Measurements from ENCODE around the gene CABCOCO1.

CABCOCO1 gene

GRCh38 chr10:61640856-61641255, 21.9 kb upstream of the CABCOCO1 start:
- TF ChIP-seq SIN3A (IDR thresholded peaks at IDR 0.05; ENCODE audit: borderline replicate concordance, insufficient read depth, low read length) (no peak), TAF1 (IDR thresholded peaks at IDR 0.05; ENCODE audit: borderline replicate concordance, insufficient read depth, low read length) (no peak), FOXP2 (optimal IDR thresholded peaks at IDR 0.05; ENCODE audit: borderline replicate concordance, extremely low read depth, extremely low read length, insufficient read depth) (no peak), POLR2AphosphoS5 (IDR thresholded peaks at IDR 0.05; ENCODE audit: low read depth, low read length) (no peak)
- TF ChIP-seq, protein P1, sequence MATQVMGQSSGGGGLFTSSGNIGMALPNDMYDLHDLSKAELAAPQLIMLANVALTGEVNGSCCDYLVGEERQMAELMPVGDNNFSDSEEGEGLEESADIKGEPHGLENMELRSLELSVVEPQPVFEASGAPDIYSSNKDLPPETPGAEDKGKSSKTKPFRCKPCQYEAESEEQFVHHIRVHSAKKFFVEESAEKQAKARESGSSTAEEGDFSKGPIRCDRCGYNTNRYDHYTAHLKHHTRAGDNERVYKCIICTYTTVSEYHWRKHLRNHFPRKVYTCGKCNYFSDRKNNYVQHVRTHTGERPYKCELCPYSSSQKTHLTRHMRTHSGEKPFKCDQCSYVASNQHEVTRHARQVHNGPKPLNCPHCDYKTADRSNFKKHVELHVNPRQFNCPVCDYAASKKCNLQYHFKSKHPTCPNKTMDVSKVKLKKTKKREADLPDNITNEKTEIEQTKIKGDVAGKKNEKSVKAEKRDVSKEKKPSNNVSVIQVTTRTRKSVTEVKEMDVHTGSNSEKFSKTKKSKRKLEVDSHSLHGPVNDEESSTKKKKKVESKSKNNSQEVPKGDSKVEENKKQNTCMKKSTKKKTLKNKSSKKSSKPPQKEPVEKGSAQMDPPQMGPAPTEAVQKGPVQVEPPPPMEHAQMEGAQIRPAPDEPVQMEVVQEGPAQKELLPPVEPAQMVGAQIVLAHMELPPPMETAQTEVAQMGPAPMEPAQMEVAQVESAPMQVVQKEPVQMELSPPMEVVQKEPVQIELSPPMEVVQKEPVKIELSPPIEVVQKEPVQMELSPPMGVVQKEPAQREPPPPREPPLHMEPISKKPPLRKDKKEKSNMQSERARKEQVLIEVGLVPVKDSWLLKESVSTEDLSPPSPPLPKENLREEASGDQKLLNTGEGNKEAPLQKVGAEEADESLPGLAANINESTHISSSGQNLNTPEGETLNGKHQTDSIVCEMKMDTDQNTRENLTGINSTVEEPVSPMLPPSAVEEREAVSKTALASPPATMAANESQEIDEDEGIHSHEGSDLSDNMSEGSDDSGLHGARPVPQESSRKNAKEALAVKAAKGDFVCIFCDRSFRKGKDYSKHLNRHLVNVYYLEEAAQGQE (IDR thresholded peaks at IDR 0.05; ENCODE audit: insufficient read depth in 1 of 2, low read depth in 2 of 2, low read length in 2 of 2): no peak

DNA sequence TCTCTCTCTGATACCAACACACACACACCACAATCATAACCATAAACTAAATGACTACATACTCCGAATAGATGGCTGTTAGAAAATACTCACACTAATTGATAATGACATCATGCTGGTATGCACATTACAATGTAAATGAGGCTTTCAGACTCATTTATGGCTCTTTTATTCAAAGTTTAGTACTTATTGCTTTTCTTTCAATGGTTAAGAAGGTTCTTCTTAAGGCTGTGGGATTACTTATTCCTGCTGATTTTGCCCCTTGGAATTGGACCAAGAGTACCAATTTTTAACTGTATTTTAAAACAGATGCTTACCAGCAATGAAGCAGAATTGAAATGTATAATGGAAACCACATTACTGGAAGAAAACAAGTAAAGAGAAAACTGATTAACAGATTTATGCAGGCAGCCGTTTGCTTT, 20.6 kb upstream of the CABCOCO1 start:
- no peak for TF ChIP-seq POLR2AphosphoS5 (IDR thresholded peaks at IDR 0.05; ENCODE audit: low read depth, low read length)
- TF ChIP-seq, protein P1 (IDR thresholded peaks at IDR 0.05; ENCODE audit: insufficient read depth in 1 of 2, low read depth in 2 of 2, low read length in 2 of 2): no peak
- TF ChIP-seq TAF1 (IDR thresholded peaks at IDR 0.05; ENCODE audit: borderline replicate concordance, insufficient read depth, low read length): no peak
- TF ChIP-seq FOXP2 (optimal IDR thresholded peaks at IDR 0.05; ENCODE audit: borderline replicate concordance, extremely low read depth, extremely low read length, insufficient read depth): no peak
- TF ChIP-seq SIN3A (IDR thresholded peaks at IDR 0.05; ENCODE audit: borderline replicate concordance, insufficient read depth, low read length): no peak

DNA sequence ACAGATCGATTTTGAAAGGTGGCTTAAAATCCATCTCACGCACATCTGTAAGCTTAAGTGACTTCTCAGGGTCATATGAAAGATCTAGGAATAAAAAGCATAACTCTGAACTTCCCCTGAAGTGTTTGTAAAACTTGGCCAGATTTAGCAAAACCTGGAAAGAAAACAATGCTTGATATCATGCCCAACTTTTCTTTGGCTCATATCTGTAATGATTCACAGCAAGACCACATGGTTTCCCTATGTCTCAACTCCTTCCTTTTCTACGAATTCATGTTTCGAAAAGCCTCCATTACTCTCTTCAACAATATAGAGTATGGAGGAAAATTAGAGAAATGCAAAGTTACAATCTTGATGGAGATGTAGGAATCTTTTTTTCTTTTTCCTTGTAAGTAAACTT, 20.1 kb upstream of the CABCOCO1 start:
- TF ChIP-seq TAF1 (IDR thresholded peaks at IDR 0.05; ENCODE audit: borderline replicate concordance, insufficient read depth, low read length): no peak
- no peak for TF ChIP-seq SIN3A (IDR thresholded peaks at IDR 0.05; ENCODE audit: borderline replicate concordance, insufficient read depth, low read length)

DNA sequence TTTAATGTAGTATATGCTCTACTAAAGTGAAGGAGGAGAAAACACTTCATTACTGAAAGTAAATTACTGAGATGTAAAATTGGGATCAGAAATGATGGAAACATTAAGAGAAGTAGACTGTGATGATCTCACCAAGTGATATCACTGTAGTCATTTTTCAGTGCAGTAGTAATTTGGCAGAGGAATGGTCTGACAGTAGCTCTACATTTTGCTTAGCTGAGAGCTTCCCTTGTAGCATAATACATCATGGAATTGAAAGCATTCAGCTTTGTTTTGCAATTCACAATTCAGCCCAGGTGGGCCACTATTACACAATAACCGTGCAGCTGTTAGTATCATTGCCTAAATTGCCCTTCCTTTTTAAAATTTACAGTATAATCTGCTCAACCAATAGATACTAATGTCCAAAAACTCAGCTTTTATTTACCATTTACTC, 19.4 kb upstream of the CABCOCO1 start:
- TF ChIP-seq POLR2AphosphoS5 (IDR thresholded peaks at IDR 0.05; ENCODE audit: low read depth, low read length): no peak

- TF ChIP-seq SIN3A (IDR thresholded peaks at IDR 0.05; ENCODE audit: borderline replicate concordance, insufficient read depth, low read length) (no peak), TAF1 (IDR thresholded peaks at IDR 0.05; ENCODE audit: borderline replicate concordance, insufficient read depth, low read length) (no peak), FOXP2 (optimal IDR thresholded peaks at IDR 0.05; ENCODE audit: borderline replicate concordance, extremely low read depth, extremely low read length, insufficient read depth) (no peak), POLR2AphosphoS5 (IDR thresholded peaks at IDR 0.05; ENCODE audit: low read depth, low read length) (no peak)
- TF ChIP-seq, protein P1 (IDR thresholded peaks at IDR 0.05; ENCODE audit: insufficient read depth in 1 of 2, low read depth in 2 of 2, low read length in 2 of 2): no peak
Measured at GRCh38 chr10:61653699-61654098, 9.0 kb upstream of the CABCOCO1 start.

GRCh38 chr10:61655335-61655851, 7.3 kb upstream of the CABCOCO1 start:
- no peak for TF ChIP-seq TAF1 (IDR thresholded peaks at IDR 0.05; ENCODE audit: borderline replicate concordance, insufficient read depth, low read length)
- TF ChIP-seq, protein P1 (IDR thresholded peaks at IDR 0.05; ENCODE audit: insufficient read depth in 1 of 2, low read depth in 2 of 2, low read length in 2 of 2): no peak
- no peak for TF ChIP-seq SIN3A (IDR thresholded peaks at IDR 0.05; ENCODE audit: borderline replicate concordance, insufficient read depth, low read length)
- TF ChIP-seq POLR2AphosphoS5 (IDR thresholded peaks at IDR 0.05; ENCODE audit: low read depth, low read length): no peak
- TF ChIP-seq FOXP2 (optimal IDR thresholded peaks at IDR 0.05; ENCODE audit: borderline replicate concordance, extremely low read depth, extremely low read length, insufficient read depth): no peak

Data from PFSK-1 (cell line).